Keratinocyte (primary cell): Measurements from ENCODE around the gene SRXN1. TPM values are rescaled to one million over a fixed set of nuclear protein-coding genes. Genes with fewer than 3 reads are reported as not detected.

Source experiments
- DNase-seq: peaks from one replicate; pipeline ENCODE4 v3.0.0-alpha.2; 2011; ENCODE audit warnings: low read depth, missing footprints, low spot score
- FAIRE-seq: peaks from 2 replicates; lab custom pipeline; 2011; peaks lifted over from hg19 to GRCh38; lab: Jason Lieb, UNC
- H2AFZ ChIP-seq: 2 replicates; pipeline ENCODE4 v1.6.0; 2012; ENCODE audit warnings: low read length, control low read depth, inconsistent platforms; ENCODE audit not compliant: control insufficient read depth
- H3K27ac ChIP-seq: 2 replicates; pipeline ENCODE4 v1.5.1; 2011; ENCODE audit warnings: low read length; ENCODE audit not compliant: control insufficient read depth, insufficient read depth
- H3K27me3 ChIP-seq: 3 replicates; pipeline ENCODE4 v1.6.0; 2011; ENCODE audit warnings: low read length; ENCODE audit not compliant: control insufficient read depth, insufficient read depth; ENCODE audit errors: extremely low read depth
- H3K36me3 ChIP-seq, 2 experiments: 2 replicates in 1 of 2; 3 replicates in 1 of 2; pipeline ENCODE4 v1.5.1; 2011; ENCODE audit warnings: low read length in 2 of 2, mild to moderate bottlenecking in 1 of 2; ENCODE audit not compliant: control insufficient read depth in 2 of 2, insufficient read depth in 2 of 2; ENCODE audit errors: extremely low read depth in 1 of 2
- H3K4me1 ChIP-seq: 3 replicates; pipeline ENCODE4 v1.5.1; 2011; ENCODE audit warnings: low read length; ENCODE audit not compliant: control insufficient read depth, insufficient read depth; ENCODE audit errors: extremely low read depth
- H3K4me2 ChIP-seq: 3 replicates; pipeline ENCODE4 v1.6.0; 2011; ENCODE audit warnings: low read depth, low read length; ENCODE audit not compliant: control insufficient read depth, insufficient read depth; ENCODE audit errors: extremely low read depth
- H3K4me3 ChIP-seq, 3 experiments: fragments of 200-600 bp in 1 of 3; sonication (generic) in 1 of 3; 2 replicates in 2 of 3; 3 replicates in 1 of 3; pipeline ENCODE4 v1.5.1; 2011 to 2016; ENCODE audit warnings: low read length in 3 of 3, mild to moderate bottlenecking in 3 of 3, control low read depth in 2 of 3, inconsistent platforms in 1 of 3, low read depth in 1 of 3, mixed read lengths in 1 of 3, mixed run types in 1 of 3, moderate library complexity in 1 of 3; ENCODE audit not compliant: control insufficient read depth in 2 of 3, insufficient read depth in 2 of 3; ENCODE audit errors: extremely low read depth in 1 of 3
- H3K79me2 ChIP-seq: 2 replicates; pipeline ENCODE4 v1.6.0; 2012; ENCODE audit warnings: low read length; ENCODE audit not compliant: control insufficient read depth, insufficient read depth
- H3K9ac ChIP-seq: 3 replicates; pipeline ENCODE4 v1.6.0; 2011; ENCODE audit warnings: low read length; ENCODE audit not compliant: control insufficient read depth, insufficient read depth; ENCODE audit errors: extremely low read depth
- H3K9me1 ChIP-seq: 3 replicates; pipeline ENCODE4 v1.6.0; 2011; ENCODE audit warnings: low read length; ENCODE audit not compliant: control insufficient read depth, insufficient read depth; ENCODE audit errors: extremely low read depth
- H3K9me3 ChIP-seq: 2 replicates; pipeline ENCODE4 v1.5.1; 2012; ENCODE audit warnings: low read depth, low read length; ENCODE audit not compliant: control insufficient read depth
- H4K20me1 ChIP-seq: 3 replicates; pipeline ENCODE4 v1.6.0; 2011; ENCODE audit warnings: low read length; ENCODE audit not compliant: control insufficient read depth, insufficient read depth; ENCODE audit errors: extremely low read depth
- CTCF ChIP-seq, 3 experiments: IDR thresholded peaks in 1 of 3; conservative IDR thresholded peaks in 1 of 3; optimal IDR thresholded peaks in 1 of 3; 2 replicates in 2 of 3; 3 replicates in 1 of 3; pipeline versions ENCODE3 to v1.5.1; 2011; ENCODE audit warnings: low read length in 3 of 3, mild to moderate bottlenecking in 3 of 3, moderate library complexity in 2 of 3, control low read depth in 1 of 3, inconsistent platforms in 1 of 3; ENCODE audit not compliant: insufficient read depth in 2 of 3; ENCODE audit errors: extremely low read depth in 1 of 3
- EZH2 ChIP-seq: IDR thresholded peaks from one replicate; pipeline ENCODE4 v1.6.1; 2012; ENCODE audit warnings: inconsistent platforms, mild to moderate bottlenecking, low read length, moderate library complexity
- dilution Hi-C: fragments of 300-500 bp; cut with MboI; formaldehyde crosslinking; loops from one replicate; pipeline ENCODE4 v1.7.0; 2020; ENCODE audit warnings: low sequenced_read_pairs; ENCODE audit not compliant: extremely low pct_ligation_motif_present
- polyA plus RNA-seq, 5 experiments: library from polyadenylated mRNA; depleted of rRNA in 3 of 5; stranded (reverse) in 3 of 5; stranded (forward) in 1 of 5; unstranded in 1 of 5; fragments of >200 nt; gene quantifications; 1 replicate in 1 of 5; 2 replicates in 3 of 5; 3 replicates in 1 of 5; pipeline versions ENCODE4 v1.2.1 to v1.2.3, GENCODE V29; 2011 to 2012; ENCODE audit warnings: missing spikeins in 2 of 5, low read depth in 1 of 5, low replicate concordance in 1 of 5

SRXN1 gene
- polyA plus RNA-seq, 1 donor (not counting 4 experiments of a cell fraction or from before 2014, with no cell fraction given), result 51.7 TPM

GRCh38 chr20:609371-609964, 43.5 kb downstream of the SRXN1 start:
- FAIRE-seq (no peak), DNase-seq (no peak)
- H3K9me3 ChIP-seq, result no peaks in the 10 kb centered on the region
- no peak overlapping the region for H3K4me2 ChIP-seq
- no peak overlapping the region for H3K4me3 ChIP-seq
- H3K36me3 ChIP-seq, result no peaks in the 10 kb centered on the region
- H3K79me2 ChIP-seq, result no peaks in the 10 kb centered on the region
- H3K27me3 ChIP-seq, result peaks cover 67% of the 10 kb centered on the region
- no peaks in the 10 kb centered on the region for H3K9me1 ChIP-seq
- no peak overlapping the region for H2AFZ ChIP-seq
- H3K4me1 ChIP-seq, result no peaks in the 10 kb centered on the region
- no peak overlapping the region for H3K9ac ChIP-seq
- dilution Hi-C loops, result no loop called here
- H4K20me1 ChIP-seq, result no peaks in the 10 kb centered on the region
- peak; percentile 82 for TF ChIP-seq EZH2
- no peak for TF ChIP-seq CTCF (optimal IDR thresholded peaks at IDR 0.05 in 1 of 3, IDR thresholded peaks at IDR 0.05 in 1 of 3, conservative IDR thresholded peaks at IDR 0.05 in 1 of 3; ENCODE audit: extremely low read depth in 1 of 3, insufficient read depth in 2 of 3, low read length in 3 of 3)
- H3K27ac ChIP-seq, result no peak overlapping the region

GRCh38 chr20:608970-609369, 44.0 kb downstream of the SRXN1 start:
- H2AFZ ChIP-seq, result no peak overlapping the region
- DNase-seq (no peak), FAIRE-seq (no peak)
- H3K36me3 ChIP-seq, result no peaks in the 10 kb centered on the region
- H3K4me3 ChIP-seq, result no peak overlapping the region
- H3K79me2 ChIP-seq, result no peaks in the 10 kb centered on the region
- peaks cover 67% of the 10 kb centered on the region for H3K27me3 ChIP-seq
- H3K9me1 ChIP-seq, result no peaks in the 10 kb centered on the region
- H4K20me1 ChIP-seq, result no peaks in the 10 kb centered on the region
- no peak overlapping the region for H3K4me2 ChIP-seq
- dilution Hi-C loops, result no loop called here
- no peak overlapping the region for H3K9ac ChIP-seq
- H3K9me3 ChIP-seq, result no peaks in the 10 kb centered on the region
- no peak overlapping the region for H3K27ac ChIP-seq
- TF ChIP-seq CTCF (optimal IDR thresholded peaks at IDR 0.05 in 1 of 3, IDR thresholded peaks at IDR 0.05 in 1 of 3, conservative IDR thresholded peaks at IDR 0.05 in 1 of 3; ENCODE audit: extremely low read depth in 1 of 3, insufficient read depth in 2 of 3, low read length in 3 of 3), result no peak
- TF ChIP-seq EZH2, result no peak
- no peaks in the 10 kb centered on the region for H3K4me1 ChIP-seq
